SK-N-SH (cell line): ENCODE results near the gene ACTL10. TPM values are rescaled to one million over a fixed set of nuclear protein-coding genes. Genes with fewer than 3 reads are reported as not detected.

ENCODE experiments used
- CTCF ChIA-PET: fragments of 300-600, 350-600 bp; formaldehyde crosslinking; extraction: SDS; loops from one replicate; lab custom pipeline; 2021; lab: Yijun Ruan, JAX
- POLR2A ChIA-PET: fragments of 350-600 bp; sonication (Branson Sonifier 250); formaldehyde crosslinking; extraction: SDS; loops from one replicate; lab custom pipeline; 2020; ENCODE audit warnings: antibody characterized with exemption, inconsistent platforms; lab: Yijun Ruan, JAX
- DNase-seq: peaks from one replicate; pipeline ENCODE4 v3.0.0; 2012
- H2AFZ ChIP-seq: fragments of 200-600 bp; sonication (generic); 2 replicates; pipeline ENCODE4 v1.8.1; 2016; ENCODE audit warnings: antibody characterized with exemption, mild to moderate bottlenecking, low read depth
- H3F3A ChIP-seq: fragments of 200-600 bp; sonication (generic); replicated peaks from 2 replicates; pipeline ENCODE3; 2016; ENCODE audit warnings: antibody characterized with exemption, mild to moderate bottlenecking; ENCODE audit not compliant: insufficient read depth
- H3K27ac ChIP-seq, 2 experiments: fragments of 200-500 bp in 1 of 2; fragments of 200-600 bp in 1 of 2; sonication (Bioruptor generic) in 1 of 2; sonication (generic), shearing (Covaris generic) in 1 of 2; 2 replicates each; pipeline versions ENCODE4 v1.5.1 to v1.6.1; 2014 to 2016; ENCODE audit warnings: low read depth in 2 of 2, inconsistent platforms in 1 of 2, low read length in 1 of 2, mild to moderate bottlenecking in 1 of 2, mixed read lengths in 1 of 2
- H3K27me3 ChIP-seq: fragments of 200-600 bp; sonication (generic), shearing (Covaris generic); 2 replicates; pipeline ENCODE4 v1.6.1; 2016; ENCODE audit warnings: mixed run types; ENCODE audit not compliant: insufficient read depth
- H3K36me3 ChIP-seq, 2 experiments: fragments of 200-500 bp in 1 of 2; fragments of 200-600 bp in 1 of 2; sonication (Bioruptor generic) in 1 of 2; sonication (generic) in 1 of 2; replicated peaks in 1 of 2; 2 replicates each; pipeline versions ENCODE3 to v1.5.1; 2014 to 2016; ENCODE audit warnings: low read length in 1 of 2, mild to moderate bottlenecking in 1 of 2; ENCODE audit not compliant: insufficient read depth in 2 of 2, control insufficient read depth in 1 of 2
- H3K4me1 ChIP-seq, 2 experiments: fragments of 200-500 bp in 1 of 2; fragments of 200-600 bp in 1 of 2; sonication (Bioruptor generic) in 1 of 2; sonication (generic), shearing (Covaris generic) in 1 of 2; 2 replicates each; pipeline versions ENCODE4 v1.5.1 to v1.6.1; 2014 to 2016; ENCODE audit warnings: low read depth in 1 of 2, low read length in 1 of 2, mixed run types in 1 of 2; ENCODE audit not compliant: insufficient read depth in 2 of 2, control insufficient read depth in 1 of 2
- H3K4me2 ChIP-seq: fragments of 200-600 bp; sonication (generic), shearing (Covaris generic); 2 replicates; pipeline ENCODE4 v1.6.1; 2017; ENCODE audit warnings: mixed run types
- H3K4me3 ChIP-seq, 2 experiments: fragments of 200-500 bp in 1 of 2; fragments of 200-600 bp in 1 of 2; sonication (Bioruptor generic) in 1 of 2; sonication (generic), shearing (Covaris generic) in 1 of 2; 2 replicates each; pipeline versions ENCODE4 v1.5.1 to v1.8.1; 2014 to 2016; ENCODE audit warnings: low read depth in 2 of 2, inconsistent platforms in 1 of 2, low read length in 1 of 2, mild to moderate bottlenecking in 1 of 2, mixed read lengths in 1 of 2, moderate library complexity in 1 of 2
- H3K79me2 ChIP-seq: fragments of 200-600 bp; sonication (generic); 2 replicates; pipeline ENCODE4 v1.8.1; 2017; ENCODE audit warnings: mild to moderate bottlenecking; ENCODE audit not compliant: insufficient read depth
- H3K9ac ChIP-seq: fragments of 200-600 bp; sonication (generic); 2 replicates; pipeline ENCODE4 v1.6.1; 2017; ENCODE audit warnings: mixed run types
- H3K9me2 ChIP-seq: fragments of 200-600 bp; sonication (generic); 2 replicates; pipeline ENCODE4 v1.6.1; 2017; ENCODE audit warnings: mixed run types
- H3K9me3 ChIP-seq: fragments of 200-600 bp; sonication (generic); 2 replicates; pipeline ENCODE4 v1.6.1; 2017; ENCODE audit warnings: mixed run types, mild to moderate bottlenecking, moderate library complexity
- H4K20me1 ChIP-seq: fragments of 200-600 bp; sonication (generic); 2 replicates; pipeline ENCODE4 v1.6.1; 2017; ENCODE audit warnings: mild to moderate bottlenecking, mixed run types; ENCODE audit not compliant: insufficient read depth
- CHD2 ChIP-seq: fragments of 150-350 bp; IDR thresholded peaks from 2 replicates; pipeline ENCODE4 v1.6.1; 2018; ENCODE audit warnings: low read length; ENCODE audit not compliant: partially characterized antibody
- CTCF ChIP-seq: fragments of 200-600 bp; sonication (generic); IDR thresholded peaks from 2 replicates; pipeline ENCODE4 v1.6.1; 2017; ENCODE audit warnings: antibody characterized with exemption, mild to moderate bottlenecking, moderate library complexity
- EZH2phosphoT487 ChIP-seq: fragments of 200-600 bp; sonication (generic); IDR thresholded peaks from 2 replicates; pipeline ENCODE4 v1.6.1; 2017; ENCODE audit warnings: low read depth, mixed run types, mild to moderate bottlenecking, antibody characterized with exemption, moderate library complexity, borderline replicate concordance
- GABPA ChIP-seq: IDR thresholded peaks from 2 replicates; pipeline ENCODE4 v1.4.0; 2012; ENCODE audit warnings: low read depth, mild to moderate bottlenecking
- IRF3 ChIP-seq: fragments of 150-350 bp; IDR thresholded peaks from 2 replicates; pipeline ENCODE4 v1.6.1; 2016; ENCODE audit warnings: mild to moderate bottlenecking, low read depth, low read length
- MXI1 ChIP-seq: IDR thresholded peaks from 2 replicates; pipeline ENCODE4 v1.6.1; 2012; ENCODE audit warnings: mild to moderate bottlenecking, low read depth, low read length, improper control_type of control experiment
- PBX3 ChIP-seq: IDR thresholded peaks from 2 replicates; pipeline ENCODE4; 2012
- POLR2AphosphoS5 ChIP-seq: IDR thresholded peaks from 2 replicates; pipeline ENCODE4 v1.6.1; 2012; ENCODE audit warnings: low read depth, low read length
- RAD21 ChIP-seq: IDR thresholded peaks from 2 replicates; pipeline ENCODE4 v1.6.1; 2012; ENCODE audit warnings: mild to moderate bottlenecking, low read length
- RXRA ChIP-seq: IDR thresholded peaks from 2 replicates; pipeline ENCODE4 v1.4.0; 2012; ENCODE audit warnings: low read depth, mild to moderate bottlenecking, borderline replicate concordance
- SMC3 ChIP-seq: IDR thresholded peaks from 2 replicates; pipeline ENCODE4 v1.6.1; 2012; ENCODE audit warnings: low read depth, low read length, improper control_type of control experiment
- WGBS: methylation state at CpG from one replicate; pipeline ENCODE4 v1.1.6; 2017; ENCODE audit warnings: low lambda C conversion rate; 5-methylcytosine and 5-hydroxymethylcytosine counted together
- polyA plus RNA-seq, 3 experiments: library from polyadenylated mRNA; depleted of rRNA; stranded (reverse); fragments of >200 nt; gene quantifications; 2 replicates each; pipeline ENCODE4 v1.2.3, GENCODE V29; 2012

The ACTL10 gene
- polyA plus RNA-seq, 1 of the 3 experiments (the other 2 are of a cell fraction), result 0.25 TPM

- DNase-seq, result peak; percentile 88
- H3K9ac ChIP-seq, result no peak overlapping the region
These were observed 13.4 kb upstream of the ACTL10 start for GRCh38 chr20:33653218-33653899.

More at GRCh38 chr20:33653218-33653899, 13.4 kb upstream of the ACTL10 start:
- H2AFZ ChIP-seq, result no peak overlapping the region
- 70% methylated on average over 15 of the region's 16 CpGs for WGBS
- H3K9me3 ChIP-seq, result no peaks in the 10 kb centered on the region
- H3K27me3 ChIP-seq, result no peaks in the 10 kb centered on the region
- H3K79me2 ChIP-seq, result no peaks in the 10 kb centered on the region
- peaks cover 14% of the 10 kb centered on the region for H3F3A ChIP-seq
- peaks cover 1 to 39% of the 10 kb centered on the region in 2 experiments; a peak in 2 of 4 replicates for H3K4me1 ChIP-seq
- ChIA-PET POLR2A (interaction anchor here (0.7 to 2.8 kb wide), 7 partner anchors 11 to 252 kb away, joined by 3 to 17 read pairs (median 3); partner anchors contain the start of genes ACTL10, CBFA2T2, CDK5RAP1 and ZNF341), CTCF (interaction anchor here (0.6 to 9.2 kb wide), 30 partner anchors 11 to 252 kb away, joined by 3 to 114 read pairs (median 4); partner anchors contain the start of genes ACTL10, C20orf144, CBFA2T2 and CDK5RAP1)
- H4K20me1 ChIP-seq, result peaks cover 8% of the 10 kb centered on the region
- peak overlapping the region in 1 of 2 experiments; percentile 17; a peak in 1 of 4 replicates for H3K27ac ChIP-seq
- no peaks in the 10 kb centered on the region for H3K9me2 ChIP-seq
- H3K4me2 ChIP-seq, result no peak overlapping the region
- peak overlapping the region in 1 of 2 experiments; percentile 23; a peak in 1 of 4 replicates for H3K4me3 ChIP-seq
- TF ChIP-seq GABPA (no peak), RAD21 (peak; percentile 96), SMC3 (peak; percentile 94), POLR2AphosphoS5 (0 out of 2 replicates have a peak, but pooled peaks have one; percentile 27), IRF3 (no peak), CTCF (peak; percentile 82), MXI1 (no peak), CHD2 (peak; percentile 48), RXRA (no peak), PBX3 (no peak), EZH2phosphoT487 (no peak)
- TF ChIP-seq, all 33 proteins: peak for 5
- H3K36me3 ChIP-seq, result peaks cover 0 to 3% of the 10 kb centered on the region in 2 experiments
